Left ventricle myocardium inferior (tissue), 1 donor: ENCODE measurements around the gene RIPOR3. TPM values are rescaled to one million over a fixed set of nuclear protein-coding genes. Genes with fewer than 3 reads are reported as not detected.
A peak's percentile ranks its signal among the peaks of the same experiment; 100 is the strongest.
"Not testable (repeated sequence)": the region's sequence is repeated elsewhere in the genome, so short reads cannot be mapped to it uniquely, and the experiment has no call there.

ENCODE experiments used
- DNase-seq: peaks from one replicate; pipeline ENCODE4 v3.0.0-alpha.2; 2020
- H3K27ac ChIP-seq: fragments of 200-600 bp; replicated peaks from 2 replicates; pipeline ENCODE4 v1.8.0; 2021
- H3K27me3 ChIP-seq: fragments of 200-600 bp; 2 replicates; pipeline ENCODE4 v1.8.0; 2021; ENCODE audit warnings: low read depth
- H3K36me3 ChIP-seq: fragments of 200-600 bp; 2 replicates; pipeline ENCODE4 v1.8.0; 2021
- H3K4me1 ChIP-seq: fragments of 200-600 bp; 2 replicates; pipeline ENCODE4 v1.8.0; 2021
- H3K4me3 ChIP-seq: fragments of 200-600 bp; 2 replicates; pipeline ENCODE4 v1.8.0; 2021; ENCODE audit warnings: mild to moderate bottlenecking, moderate library complexity
- H3K9me3 ChIP-seq: fragments of 200-600 bp; replicated peaks from 2 replicates; pipeline ENCODE4 v1.8.0; 2021
- intact Hi-C: fragments of 100-400 bp; cut with micrococcal nuclease; formaldehyde crosslinking; loops from one replicate; pipeline ENCODE4 v1.11.0; 2022
- total RNA-seq: library from RNA; stranded (reverse); fragmentation: NEBNext Ultra II Directional; extraction: Animal tissue kit (Norgen Biotek cat#: 25700); gene quantifications from one replicate; pipeline ENCODE4 v1.2.1, GENCODE V29; 2021
- TF ChIP-seq, protein P1 (sequence below): fragments of 200-600 bp; IDR thresholded peaks from 2 replicates; pipeline ENCODE4 v1.8.0; 2021; ENCODE audit warnings: antibody characterized with exemption, mild to moderate bottlenecking, borderline replicate concordance
- donor health status: DM: no; HTN: yes; CAD: no; lungs with severe emphysema.

Gene RIPOR3
- total RNA-seq, 1 donor from 2014 or later, result 6.5 TPM

- Histone ChIP-seq H3K9me3 (no peaks in the 10 kb centered on the region), H3K4me1 (peaks cover 31% of the 10 kb centered on the region), H3K27ac (peak overlapping the region; percentile 60), H3K36me3 (no peaks in the 10 kb centered on the region), H3K4me3 (no peak overlapping the region), H3K27me3 (no peaks in the 10 kb centered on the region)
- TF ChIP-seq, protein P1, sequence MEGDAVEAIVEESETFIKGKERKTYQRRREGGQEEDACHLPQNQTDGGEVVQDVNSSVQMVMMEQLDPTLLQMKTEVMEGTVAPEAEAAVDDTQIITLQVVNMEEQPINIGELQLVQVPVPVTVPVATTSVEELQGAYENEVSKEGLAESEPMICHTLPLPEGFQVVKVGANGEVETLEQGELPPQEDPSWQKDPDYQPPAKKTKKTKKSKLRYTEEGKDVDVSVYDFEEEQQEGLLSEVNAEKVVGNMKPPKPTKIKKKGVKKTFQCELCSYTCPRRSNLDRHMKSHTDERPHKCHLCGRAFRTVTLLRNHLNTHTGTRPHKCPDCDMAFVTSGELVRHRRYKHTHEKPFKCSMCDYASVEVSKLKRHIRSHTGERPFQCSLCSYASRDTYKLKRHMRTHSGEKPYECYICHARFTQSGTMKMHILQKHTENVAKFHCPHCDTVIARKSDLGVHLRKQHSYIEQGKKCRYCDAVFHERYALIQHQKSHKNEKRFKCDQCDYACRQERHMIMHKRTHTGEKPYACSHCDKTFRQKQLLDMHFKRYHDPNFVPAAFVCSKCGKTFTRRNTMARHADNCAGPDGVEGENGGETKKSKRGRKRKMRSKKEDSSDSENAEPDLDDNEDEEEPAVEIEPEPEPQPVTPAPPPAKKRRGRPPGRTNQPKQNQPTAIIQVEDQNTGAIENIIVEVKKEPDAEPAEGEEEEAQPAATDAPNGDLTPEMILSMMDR, result no peak
- intact Hi-C loops, result loop anchor here (10.0 kb wide), 1 partner anchor 68 kb away; no protein-coding TSS in a partner anchor
- DNase-seq, result no peak
Observed at GRCh38 chr20:50676858-50677257, 14.5 kb downstream of the RIPOR3 start.

DNA sequence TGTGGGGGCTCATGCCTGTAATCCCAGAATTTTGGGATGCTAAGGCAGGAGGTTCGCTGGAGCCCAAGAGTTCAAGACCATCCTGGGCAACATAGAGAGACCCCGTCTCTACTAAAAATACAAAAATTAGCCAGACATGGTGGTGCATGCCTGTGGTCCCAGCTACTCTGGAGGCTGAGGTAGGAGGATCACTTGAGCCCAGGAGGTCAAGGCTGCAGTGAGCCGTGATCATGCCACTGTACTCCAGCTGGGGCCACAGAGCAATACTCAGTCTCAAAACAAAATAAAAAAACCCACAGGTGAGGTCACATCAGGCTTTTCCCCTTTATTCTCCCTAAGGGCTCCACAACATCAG is 15.0 kb downstream of the RIPOR3 start:
- not testable (repeated sequence) for H3K27me3 ChIP-seq, DNase-seq
- peak overlapping the region; percentile 60 for H3K27ac ChIP-seq

GRCh38 chr20:50675671-50676376 is 15.5 kb downstream of the RIPOR3 start:
- TF ChIP-seq, protein P1, result no peak
- Histone ChIP-seq H3K9me3 (no peaks in the 10 kb centered on the region), H3K27ac (peak overlapping the region; percentile 60), H3K27me3 (no peaks in the 10 kb centered on the region), H3K4me1 (peaks cover 31% of the 10 kb centered on the region), H3K4me3 (no peak overlapping the region), H3K36me3 (no peaks in the 10 kb centered on the region)
- no peak for DNase-seq
- intact Hi-C loops, result loop anchor here (10.0 kb wide), 1 partner anchor 69 kb away; no protein-coding TSS in a partner anchor

More for the DNA sequence above, 15.0 kb downstream of the RIPOR3 start:
- intact Hi-C loops, result loop anchor here (10.0 kb wide), 1 partner anchor 68 kb away; no protein-coding TSS in a partner anchor
- not testable (repeated sequence) for H3K9me3 ChIP-seq, H3K36me3 ChIP-seq, H3K4me3 ChIP-seq
- H3K4me1 ChIP-seq, result peaks cover 31% of the 10 kb centered on the region

GRCh38 chr20:50674138-50674825 is 17.1 kb downstream of the RIPOR3 start:
- intact Hi-C loops, result loop anchor here (10.0 kb wide), 1 partner anchor 71 kb away; no protein-coding TSS in a partner anchor
- DNase-seq, result no peak
- Histone ChIP-seq H3K4me1 (peaks cover 31% of the 10 kb centered on the region), H3K4me3 (no peak overlapping the region), H3K27ac (peak overlapping the region; percentile 60), H3K36me3 (no peaks in the 10 kb centered on the region), H3K9me3 (no peaks in the 10 kb centered on the region), H3K27me3 (no peaks in the 10 kb centered on the region)
- TF ChIP-seq, protein P1, result no peak

DNA sequence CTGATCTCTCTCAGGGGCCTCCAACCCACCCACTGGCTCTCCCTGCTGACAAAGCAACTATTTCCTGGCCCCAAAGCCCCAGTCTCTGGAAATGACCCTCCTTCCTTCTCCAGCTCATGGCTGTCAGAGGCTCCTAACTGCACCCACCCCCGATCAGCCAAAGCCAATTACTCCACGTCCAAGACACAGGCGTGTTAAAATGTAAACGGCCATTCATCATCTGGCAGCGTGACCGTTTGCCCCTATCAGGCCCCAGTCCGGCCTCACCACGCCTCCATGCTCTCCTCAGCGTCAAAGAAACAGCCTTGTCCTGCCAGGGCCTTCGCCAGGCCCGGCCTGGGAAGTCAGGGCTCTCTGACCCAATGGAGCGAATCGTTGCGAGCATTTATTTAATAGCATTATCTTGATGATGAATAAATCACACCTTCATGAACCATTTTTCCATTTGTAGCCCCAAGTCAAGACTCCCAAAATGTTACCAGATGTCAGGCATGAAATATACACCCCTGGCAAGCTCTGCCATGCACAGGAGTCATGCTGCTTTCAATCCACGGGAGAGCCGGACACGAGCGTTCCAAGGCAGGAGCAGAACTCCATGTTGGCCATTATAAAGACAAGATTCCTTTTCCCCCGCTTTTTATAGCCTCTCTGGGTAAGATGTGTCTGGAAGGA is 17.7 kb downstream of the RIPOR3 start:
- Histone ChIP-seq H3K36me3 (no peaks in the 10 kb centered on the region), H3K4me1 (peaks cover 29% of the 10 kb centered on the region), H3K9me3 (no peaks in the 10 kb centered on the region), H3K27ac (peak overlapping the region; percentile 60), H3K27me3 (no peaks in the 10 kb centered on the region), H3K4me3 (no peak overlapping the region)
- DNase-seq, result no peak
- TF ChIP-seq, protein P1, result no peak
- intact Hi-C loops, result loop anchor here (10.0 kb wide), 1 partner anchor 71 kb away; no protein-coding TSS in a partner anchor
